Epithelial cell of esophagus (primary cell): Measurements from ENCODE around the gene RELL1.
A peak's percentile ranks its signal among the peaks of the same experiment; 100 is the strongest.

ENCODE experiments used
- DNase-seq: peaks from one replicate; pipeline ENCODE4 v3.0.0; 2010; ENCODE audit warnings: low read depth
- H3K4me3 ChIP-seq: 2 replicates; pipeline ENCODE4 v1.5.1; 2011; ENCODE audit warnings: mild to moderate bottlenecking, low read length, control low read depth
- CTCF ChIP-seq: IDR thresholded peaks from 2 replicates; pipeline ENCODE4 v1.5.1; 2011; ENCODE audit warnings: low read depth, mild to moderate bottlenecking, low read length, control low read depth, inconsistent platforms; ENCODE audit not compliant: insufficient read depth; ENCODE audit errors: missing control alignments

Gene RELL1

GRCh38 chr4:37728064-37728463 lies 41.9 kb upstream of the RELL1 start:
- peak; percentile 45 for DNase-seq
- H3K4me3 ChIP-seq, result no peak overlapping the region
- TF ChIP-seq CTCF, result no peak

- no peak for TF ChIP-seq CTCF
- DNase-seq, result no peak
- H3K4me3 ChIP-seq, result no peak overlapping the region
These were observed 41.5 kb upstream of the RELL1 start for GRCh38 chr4:37727635-37728034.

- TF ChIP-seq CTCF, result no peak
- no peak for DNase-seq
- H3K4me3 ChIP-seq, result no peak overlapping the region
These were observed 40.5 kb upstream of the RELL1 start for GRCh38 chr4:37726666-37727065.

- H3K4me3 ChIP-seq, result no peak overlapping the region
- no peak for TF ChIP-seq CTCF
- no peak for DNase-seq
These were observed 39.5 kb upstream of the RELL1 start for GRCh38 chr4:37725718-37726117.

- DNase-seq, result no peak
- no peak overlapping the region for H3K4me3 ChIP-seq
- no peak for TF ChIP-seq CTCF
These were observed 36.9 kb upstream of the RELL1 start for GRCh38 chr4:37723067-37723466.

GRCh38 chr4:37721995-37722638 lies 35.9 kb upstream of the RELL1 start:
- no peak overlapping the region for H3K4me3 ChIP-seq
- TF ChIP-seq CTCF, result no peak
- DNase-seq, result no peak

- H3K4me3 ChIP-seq, result no peak overlapping the region
- no peak for TF ChIP-seq CTCF
- DNase-seq, result peak; percentile 53
These were observed 32.8 kb upstream of the RELL1 start for GRCh38 chr4:37719021-37719420.
